SJSA1 (cell line): Measurements from ENCODE around the gene L3MBTL1. TPM values are rescaled to one million over a fixed set of nuclear protein-coding genes. Genes with fewer than 3 reads are reported as not detected.

Source experiments
- DNase-seq, 2 experiments: peaks; one replicate each; pipeline ENCODE4 v3.0.0-alpha.2; 2015 to 2020; ENCODE audit warnings: low spot score in 2 of 2, low read depth in 1 of 2
- H3K27ac ChIP-seq: fragments of 250-450 bp; sonication (Bioruptor Pico); 2 replicates; pipeline ENCODE4 v1.5.1; 2020; ENCODE audit warnings: mild to moderate bottlenecking, moderate library complexity
- H3K27me3 ChIP-seq: fragments of 250-450 bp; sonication (Bioruptor Pico); replicated peaks from 2 replicates; pipeline ENCODE4 v1.5.1; 2020; ENCODE audit warnings: mild to moderate bottlenecking, moderate library complexity
- H3K36me3 ChIP-seq: fragments of 250-450 bp; sonication (Bioruptor Pico); 2 replicates; pipeline ENCODE4 v1.5.1; 2020; ENCODE audit warnings: mild to moderate bottlenecking
- H3K4me1 ChIP-seq: fragments of 250-450 bp; sonication (Bioruptor Pico); replicated peaks from 2 replicates; pipeline ENCODE4 v1.6.1; 2021; ENCODE audit warnings: mild to moderate bottlenecking
- H3K4me3 ChIP-seq: fragments of 250-450 bp; sonication (Bioruptor Pico); 2 replicates; pipeline ENCODE4 v1.5.1; 2020; ENCODE audit warnings: mild to moderate bottlenecking
- H3K9me3 ChIP-seq: fragments of 250-450 bp; sonication (Bioruptor Pico); replicated peaks from 2 replicates; pipeline ENCODE4 v1.5.1; 2020; ENCODE audit warnings: mild to moderate bottlenecking
- total RNA-seq: library from RNA; depleted of rRNA; stranded (reverse); fragments of >200 nt; shearing (Covaris generic); gene quantifications from 2 replicates; pipeline ENCODE4 v1.2.3, GENCODE V29; 2014; rRNA removed

L3MBTL1 gene
- not detected in 2 replicates for total RNA-seq

DNA sequence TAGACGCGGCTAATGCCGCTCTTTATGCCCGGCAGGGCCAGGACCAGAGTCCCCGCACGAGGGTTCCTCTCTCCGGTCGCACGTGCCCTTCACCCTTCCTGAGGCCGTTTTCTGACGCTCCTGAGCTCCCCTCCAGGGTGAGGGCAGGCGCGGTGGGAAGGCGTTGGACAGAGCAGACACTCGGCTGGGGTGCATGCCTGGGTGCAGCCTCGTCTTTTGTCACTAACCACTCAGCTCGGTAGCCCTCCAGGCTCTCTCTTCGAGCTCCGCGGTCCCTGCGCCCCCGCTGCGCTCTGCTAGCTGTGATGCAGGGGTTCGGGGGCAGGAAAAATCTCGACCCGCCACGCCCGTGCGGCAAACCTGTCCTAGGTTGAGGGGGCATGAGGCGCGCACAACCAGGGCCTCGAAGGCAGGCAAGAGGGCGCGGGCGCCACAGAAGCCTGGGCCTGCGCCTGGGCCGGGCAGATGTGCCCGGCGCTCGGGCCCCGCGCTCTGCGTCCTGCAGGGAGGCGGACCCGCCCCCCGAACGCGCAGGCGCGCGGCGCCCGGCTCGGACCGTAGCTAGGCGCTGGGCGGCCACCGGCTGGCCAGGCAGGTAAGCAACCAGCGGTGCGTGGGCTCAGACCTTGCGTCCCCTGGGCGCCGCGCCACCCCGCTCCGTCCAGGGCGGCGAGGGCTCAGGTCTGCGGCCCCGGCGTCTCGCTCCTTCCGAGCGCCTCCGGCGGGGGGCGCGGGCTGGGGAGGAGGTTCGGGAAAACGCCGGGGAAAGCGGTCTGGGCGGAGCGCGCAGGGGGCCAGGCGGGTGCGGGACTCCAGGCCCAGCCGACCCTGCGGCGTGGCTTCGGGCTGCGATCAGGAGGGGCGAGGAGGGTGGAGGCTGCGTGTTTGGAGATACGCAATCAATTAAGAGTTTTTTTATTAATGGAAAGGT is at the start of gene L3MBTL1:
L3MBTL1 (plus strand) TSS at position 548 of the 931 bp plus-strand sequence. CDS start 5,807 bp downstream, outside the sequence.
- Histone ChIP-seq H3K27me3 (peaks cover 32% of the 10 kb centered on the region), H3K27ac (no peak within 1 kb of the TSS), H3K4me3 (peak within 1 kb of the TSS; percentile 37), H3K4me1 (peaks cover 6% of the 10 kb centered on the region), H3K36me3 (no peaks in the 10 kb centered on the region), H3K9me3 (peaks cover 4% of the 10 kb centered on the region)
- no peak for DNase-seq

DNA sequence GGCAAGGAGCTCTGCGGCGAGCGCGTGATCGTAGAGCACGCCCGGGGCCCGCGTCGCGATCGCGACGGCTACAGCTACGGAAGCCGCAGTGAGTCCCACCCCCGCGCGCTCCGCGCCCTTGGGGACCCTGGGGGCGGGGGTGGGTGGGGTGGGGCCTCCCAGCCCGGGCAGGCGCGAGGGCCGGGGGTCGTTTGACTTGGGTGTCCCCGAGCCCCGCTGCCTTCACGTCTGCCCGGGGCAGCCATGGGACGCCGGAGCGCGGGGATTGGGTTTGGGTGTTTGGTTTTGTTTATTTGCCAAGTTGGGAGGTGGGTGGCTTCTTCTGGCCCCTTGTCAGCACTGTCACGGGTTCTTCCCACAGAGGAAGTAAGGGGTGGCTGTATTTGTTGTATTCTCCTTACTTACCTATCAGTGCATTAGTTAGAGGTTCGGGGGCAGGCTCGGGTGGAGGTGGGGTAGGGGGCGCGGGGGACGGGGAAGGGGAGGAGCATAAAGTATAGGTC is 49.0 kb upstream of the L3MBTL1 start:
- H3K36me3 ChIP-seq, result peaks cover 46% of the 10 kb centered on the region

DNA sequence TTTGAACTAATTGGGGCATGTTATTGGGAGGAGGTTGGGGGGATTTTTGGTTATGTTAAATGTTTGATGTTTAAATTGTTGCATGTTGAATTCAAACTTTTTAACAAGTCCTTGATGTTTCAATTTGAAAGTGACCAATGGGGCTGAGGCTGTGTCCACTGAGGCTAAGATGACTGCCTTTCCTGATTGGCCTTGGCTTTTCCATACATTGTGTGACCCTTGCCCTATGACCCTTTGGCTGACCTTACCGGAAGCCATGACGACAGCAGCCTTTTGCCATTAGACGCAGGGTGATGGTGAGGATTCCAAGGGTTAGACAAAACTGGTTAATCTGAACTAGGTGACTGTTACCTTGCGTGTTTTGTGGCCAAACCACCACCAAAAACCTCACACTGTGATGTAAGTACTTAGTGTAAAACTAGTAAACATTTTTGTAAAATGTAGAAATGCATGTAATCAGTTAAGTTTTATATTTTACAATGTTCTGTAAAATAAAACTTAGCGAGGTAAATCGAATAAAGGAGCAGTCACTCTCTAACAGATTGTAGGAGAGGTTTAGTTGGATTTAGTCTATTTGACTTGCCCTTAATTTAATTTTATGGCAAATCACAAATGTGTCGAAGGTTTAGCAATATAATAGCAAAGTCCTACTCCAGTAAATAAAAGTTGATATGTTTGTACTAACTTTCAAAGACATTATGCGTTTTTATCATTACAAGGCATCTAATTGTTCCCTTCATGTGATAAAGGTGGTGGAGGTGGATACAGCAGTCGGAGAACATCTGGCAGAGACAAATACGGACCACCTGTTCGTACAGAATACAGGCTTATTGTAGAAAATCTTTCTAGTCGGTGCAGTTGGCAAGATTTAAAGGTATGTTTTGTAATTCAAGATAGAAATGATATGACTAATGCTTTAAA is 48.2 kb upstream of the L3MBTL1 start:
- no peak overlapping the region for H3K27ac ChIP-seq
- peaks cover 55% of the 10 kb centered on the region for H3K36me3 ChIP-seq
- H3K4me3 ChIP-seq, result peak overlapping the region; percentile 88
- DNase-seq, result no peak
- no peaks in the 10 kb centered on the region for H3K9me3 ChIP-seq
- 0 out of 2 replicates have a peak, but pooled peaks cover 7% of the 10 kb centered on the region for H3K4me1 ChIP-seq
- no peaks in the 10 kb centered on the region for H3K27me3 ChIP-seq

More for the DNA sequence above, 49.0 kb upstream of the L3MBTL1 start:
- no peak for DNase-seq
- 0 out of 2 replicates have a peak, but pooled peaks cover 7% of the 10 kb centered on the region for H3K4me1 ChIP-seq
- H3K27ac ChIP-seq, result peak overlapping the region; percentile 99
- H3K4me3 ChIP-seq, result peak overlapping the region; percentile 88
- H3K9me3 ChIP-seq, result no peaks in the 10 kb centered on the region
- H3K27me3 ChIP-seq, result no peaks in the 10 kb centered on the region

DNA sequence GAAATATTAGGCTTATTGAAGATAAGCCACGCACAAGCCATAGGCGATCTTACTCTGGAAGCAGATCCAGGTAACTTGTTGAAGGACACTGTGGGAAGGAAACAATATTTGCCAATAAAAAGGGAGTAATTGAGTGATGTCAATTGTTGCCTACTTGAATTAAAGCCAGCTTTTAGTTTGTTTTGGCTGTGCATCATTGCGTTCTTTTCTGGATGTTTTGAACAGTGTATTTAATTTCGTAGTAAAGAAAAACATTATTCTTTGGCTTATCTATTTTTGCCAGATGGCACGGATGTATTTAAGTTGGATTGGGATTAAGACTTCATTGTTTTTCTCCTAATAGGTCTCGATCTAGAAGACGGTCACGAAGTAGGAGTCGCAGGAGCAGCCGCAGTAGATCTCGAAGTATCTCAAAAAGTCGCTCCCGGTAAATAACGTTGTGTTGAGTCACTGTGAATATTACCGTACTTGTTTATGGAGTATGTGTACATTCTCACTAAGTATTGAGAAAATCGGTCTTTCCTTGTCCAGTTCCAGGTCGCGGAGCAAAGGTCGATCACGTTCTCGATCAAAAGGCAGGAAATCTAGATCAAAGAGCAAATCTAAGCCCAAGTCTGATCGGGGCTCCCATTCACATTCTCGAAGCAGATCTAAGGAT is 47.2 kb upstream of the L3MBTL1 start:
- Histone ChIP-seq H3K4me3 (no peak overlapping the region), H3K27me3 (no peaks in the 10 kb centered on the region), H3K27ac (no peak overlapping the region), H3K36me3 (peaks cover 65% of the 10 kb centered on the region), H3K4me1 (0 out of 2 replicates have a peak, but pooled peaks cover 7% of the 10 kb centered on the region), H3K9me3 (no peaks in the 10 kb centered on the region)
- no peak for DNase-seq

DNA sequence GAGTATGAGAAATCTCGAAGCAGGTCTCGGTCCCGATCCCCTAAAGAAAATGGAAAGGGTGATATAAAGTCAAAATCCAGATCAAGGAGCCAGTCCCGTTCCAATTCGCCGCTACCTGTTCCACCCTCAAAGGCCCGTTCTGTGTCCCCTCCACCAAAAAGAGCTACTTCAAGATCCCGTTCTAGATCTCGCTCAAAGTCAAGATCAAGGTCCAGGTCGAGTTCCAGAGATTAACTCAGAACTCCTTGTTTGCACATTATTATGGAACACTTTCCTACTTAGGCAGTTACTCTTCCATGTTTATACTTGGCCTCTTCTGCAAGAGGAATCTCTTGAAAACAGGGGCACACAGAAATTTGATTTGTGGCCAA is 46.7 kb upstream of the L3MBTL1 start:
- DNase-seq, result no peak
- no peak overlapping the region for H3K4me3 ChIP-seq
- no peak overlapping the region for H3K27ac ChIP-seq
- H3K36me3 ChIP-seq, result peaks cover 70% of the 10 kb centered on the region
- 0 out of 2 replicates have a peak, but pooled peaks cover 7% of the 10 kb centered on the region for H3K4me1 ChIP-seq
- no peaks in the 10 kb centered on the region for H3K9me3 ChIP-seq
- no peaks in the 10 kb centered on the region for H3K27me3 ChIP-seq

- Histone ChIP-seq H3K27me3 (no peaks in the 10 kb centered on the region), H3K9me3 (no peaks in the 10 kb centered on the region), H3K4me3 (no peak overlapping the region), H3K27ac (no peak overlapping the region), H3K36me3 (peaks cover 82% of the 10 kb centered on the region), H3K4me1 (0 out of 2 replicates have a peak, but pooled peaks cover 7% of the 10 kb centered on the region)
- DNase-seq, result no peak
Observed at GRCh38 chr20:43461894-43462659, 45.4 kb upstream of the L3MBTL1 start.

DNA sequence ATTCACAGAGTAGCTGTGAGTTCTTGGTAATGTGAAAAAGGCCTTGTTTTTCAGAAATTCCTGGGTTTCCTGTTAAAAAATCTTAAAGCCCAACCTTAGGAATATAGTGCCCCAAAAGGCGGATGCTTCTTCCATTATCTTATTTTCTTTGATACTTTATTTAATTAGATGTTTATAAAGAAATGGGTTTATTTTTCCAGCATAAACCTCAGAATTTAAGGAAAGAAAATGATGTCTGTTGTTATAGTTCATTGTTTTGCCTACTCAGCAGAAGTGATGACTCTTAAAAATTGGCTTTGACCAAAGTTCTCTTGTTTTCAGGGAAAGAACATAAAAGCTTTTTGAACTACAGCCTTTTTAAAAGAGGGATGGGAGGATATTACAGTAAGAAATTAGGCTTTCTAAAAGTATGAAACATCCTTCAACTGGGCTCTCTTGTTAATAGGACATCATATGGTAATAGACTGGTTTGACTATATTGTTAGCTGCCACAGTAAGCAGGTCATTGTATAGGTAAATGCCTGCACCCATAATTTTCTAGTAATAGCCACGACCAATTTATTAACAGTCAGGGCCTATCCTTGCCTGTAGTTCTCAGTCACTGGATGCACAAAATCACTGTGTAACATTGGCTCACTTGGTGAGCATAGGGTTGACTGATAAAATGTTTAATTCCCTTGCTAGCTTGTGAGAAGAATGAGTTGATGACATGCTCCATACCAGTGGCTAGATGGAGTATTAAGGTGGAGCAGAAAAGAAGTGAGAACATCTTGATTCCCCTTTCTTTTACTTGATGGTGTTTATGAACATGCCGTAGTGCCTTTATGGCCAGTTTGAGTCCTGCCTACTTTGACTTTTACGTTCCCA is 44.6 kb upstream of the L3MBTL1 start:
- H3K27ac ChIP-seq, result no peak overlapping the region
- DNase-seq, result no peak
- peaks cover 85% of the 10 kb centered on the region for H3K36me3 ChIP-seq
- no peaks in the 10 kb centered on the region for H3K9me3 ChIP-seq
- H3K27me3 ChIP-seq, result no peaks in the 10 kb centered on the region
- no peak overlapping the region for H3K4me3 ChIP-seq
- H3K4me1 ChIP-seq, result 0 out of 2 replicates have a peak, but pooled peaks cover 7% of the 10 kb centered on the region

DNA sequence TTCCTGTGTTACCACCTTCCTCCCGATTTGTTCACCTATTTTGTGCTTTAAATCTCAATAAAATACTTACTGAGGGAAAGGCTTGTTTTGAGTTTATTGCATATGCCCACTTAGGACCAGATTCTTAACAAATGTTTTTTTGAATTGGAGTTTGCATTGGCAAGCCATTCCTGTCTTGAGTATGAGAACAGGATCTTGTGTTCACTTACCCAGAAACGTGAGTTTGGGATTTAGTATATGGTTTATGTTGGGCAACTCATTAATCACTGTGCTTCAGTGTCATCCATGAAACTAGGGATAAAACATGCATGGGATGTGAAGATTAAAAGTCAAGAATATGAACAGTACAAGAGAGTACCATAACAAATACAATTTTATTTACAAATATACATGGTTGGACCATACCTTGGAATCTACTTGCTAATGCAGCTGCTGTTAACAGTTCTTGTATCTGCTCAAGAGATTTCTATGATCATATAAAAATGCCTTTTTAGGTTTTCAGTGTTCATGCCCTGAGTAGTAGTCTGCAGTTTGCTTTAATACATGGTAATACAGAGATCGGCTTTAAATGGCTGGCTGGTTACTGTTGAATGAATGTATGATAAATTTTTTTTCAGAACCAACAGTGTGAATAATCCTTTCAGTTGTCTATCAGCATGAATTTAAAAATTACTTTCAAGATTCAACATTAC is 43.8 kb upstream of the L3MBTL1 start:
- DNase-seq, result no peak
- 0 out of 2 replicates have a peak, but pooled peaks cover 7% of the 10 kb centered on the region for H3K4me1 ChIP-seq
- no peaks in the 10 kb centered on the region for H3K9me3 ChIP-seq
- H3K36me3 ChIP-seq, result peaks cover 88% of the 10 kb centered on the region
- H3K27ac ChIP-seq, result no peak overlapping the region
- no peaks in the 10 kb centered on the region for H3K27me3 ChIP-seq
- no peak overlapping the region for H3K4me3 ChIP-seq

GRCh38 chr20:43464219-43464790 is 43.2 kb upstream of the L3MBTL1 start:
- Histone ChIP-seq H3K4me1 (0 out of 2 replicates have a peak, but pooled peaks cover 3% of the 10 kb centered on the region), H3K9me3 (no peaks in the 10 kb centered on the region), H3K4me3 (no peak overlapping the region), H3K27me3 (no peaks in the 10 kb centered on the region), H3K36me3 (peaks cover 89% of the 10 kb centered on the region), H3K27ac (no peak overlapping the region)
- no peak for DNase-seq

DNA sequence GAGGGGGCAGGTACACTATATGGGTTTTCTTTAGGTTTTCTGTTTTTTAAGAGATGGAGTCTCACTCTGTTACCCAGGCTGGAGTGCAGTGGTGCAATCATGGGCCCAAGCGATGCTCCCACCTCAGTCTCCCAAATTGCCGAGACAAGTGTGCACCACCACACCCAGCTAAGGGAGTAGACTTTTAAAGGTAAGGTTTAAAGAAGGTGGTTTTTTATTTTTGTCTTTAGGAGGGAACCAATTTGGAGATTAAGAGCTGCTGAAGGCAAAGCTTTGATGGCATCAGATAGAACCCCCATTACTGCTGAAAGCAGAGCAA is 41.9 kb upstream of the L3MBTL1 start:
- Histone ChIP-seq H3K4me1 (no peaks in the 10 kb centered on the region), H3K36me3 (peaks cover 83% of the 10 kb centered on the region), H3K27me3 (no peaks in the 10 kb centered on the region), H3K4me3 (no peak overlapping the region), H3K9me3 (no peaks in the 10 kb centered on the region), H3K27ac (no peak overlapping the region)
- no peak for DNase-seq

DNA sequence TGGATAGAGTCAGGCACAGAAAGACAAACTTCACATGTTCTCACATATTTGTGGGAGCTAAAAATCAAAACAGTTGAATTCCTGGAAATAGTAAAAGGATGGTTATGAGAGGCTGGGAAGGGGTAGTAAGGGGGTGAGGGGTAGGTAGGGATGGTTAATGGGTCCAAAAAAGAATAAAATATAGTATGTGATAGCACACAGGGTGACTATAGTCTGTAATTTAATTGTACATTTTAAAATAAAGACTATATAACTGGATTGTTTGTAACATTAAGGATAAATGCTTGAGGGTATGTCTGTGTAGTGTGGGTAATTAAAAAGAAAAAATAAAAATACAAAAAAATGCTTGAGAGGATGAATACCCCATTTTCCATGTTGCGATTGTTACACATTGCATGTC is 39.9 kb upstream of the L3MBTL1 start:
- Histone ChIP-seq H3K4me3 (no peak overlapping the region), H3K9me3 (no peaks in the 10 kb centered on the region), H3K27me3 (no peaks in the 10 kb centered on the region), H3K4me1 (no peaks in the 10 kb centered on the region), H3K36me3 (peaks cover 70% of the 10 kb centered on the region), H3K27ac (no peak overlapping the region)
- no peak for DNase-seq
